Measurements from ENCODE around the gene NCAM2.
"Not testable (repeated sequence)": the region's sequence is repeated elsewhere in the genome, so short reads cannot be mapped to it uniquely, and the experiment has no call there.

The NCAM2 gene

DNA sequence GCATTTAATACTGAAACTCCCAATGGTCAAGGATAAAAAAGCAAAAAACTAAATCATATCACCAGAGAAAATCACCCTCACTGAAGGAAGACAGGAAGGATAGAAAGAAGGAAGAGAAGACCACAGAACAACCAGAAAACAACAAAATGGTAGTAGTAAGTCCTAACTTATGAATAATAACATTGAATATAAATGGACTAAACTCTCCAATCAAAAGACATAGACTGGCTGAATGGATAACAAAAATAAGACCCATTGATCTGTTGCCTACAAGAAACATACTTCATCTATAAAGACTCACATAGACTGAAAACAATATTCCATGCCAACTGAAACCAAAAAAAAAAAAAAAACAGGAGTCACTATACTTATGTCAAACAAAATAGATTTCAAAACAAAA lies 347.7 kb downstream of the NCAM2 start:
- DNase-seq: no peak

DNA sequence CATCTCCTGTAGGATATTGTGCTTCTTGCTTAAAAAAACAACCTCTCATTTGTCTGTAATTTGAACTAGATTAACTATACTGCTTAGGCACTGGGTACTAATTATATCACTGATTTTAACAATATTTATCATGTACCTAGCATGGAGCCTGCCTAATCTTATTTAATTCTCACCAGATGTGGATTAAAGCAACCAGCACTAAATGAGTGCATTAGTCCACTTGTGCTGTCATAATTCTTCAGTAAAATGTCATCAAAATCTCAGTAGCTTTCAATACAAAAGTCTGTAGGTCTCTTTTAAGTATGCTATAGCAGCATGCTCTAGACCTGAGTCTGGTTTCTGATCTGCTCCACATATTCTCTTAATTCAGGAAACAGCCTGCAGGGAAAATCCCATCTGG lies 368.1 kb downstream of the NCAM2 start:
- DNase-seq: no peak

DNA sequence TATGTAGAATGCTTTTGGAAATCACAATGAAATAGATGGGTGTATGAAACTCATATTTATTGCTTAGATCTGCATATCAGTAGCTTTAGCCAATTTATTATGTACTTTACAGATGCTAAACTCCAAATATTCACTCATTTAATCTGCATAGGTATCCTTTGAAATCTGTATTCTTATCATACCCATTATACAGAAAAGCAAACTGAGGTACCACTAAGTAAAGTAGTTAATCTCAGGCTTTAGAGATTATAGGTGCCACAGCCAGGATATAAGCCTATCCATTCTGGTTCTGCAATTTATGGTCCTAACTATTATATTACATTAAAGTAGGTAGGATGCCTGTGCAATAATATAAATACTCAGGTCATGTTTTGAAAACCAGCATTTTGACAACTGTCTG lies 369.4 kb downstream of the NCAM2 start:
- no peak for DNase-seq

DNA sequence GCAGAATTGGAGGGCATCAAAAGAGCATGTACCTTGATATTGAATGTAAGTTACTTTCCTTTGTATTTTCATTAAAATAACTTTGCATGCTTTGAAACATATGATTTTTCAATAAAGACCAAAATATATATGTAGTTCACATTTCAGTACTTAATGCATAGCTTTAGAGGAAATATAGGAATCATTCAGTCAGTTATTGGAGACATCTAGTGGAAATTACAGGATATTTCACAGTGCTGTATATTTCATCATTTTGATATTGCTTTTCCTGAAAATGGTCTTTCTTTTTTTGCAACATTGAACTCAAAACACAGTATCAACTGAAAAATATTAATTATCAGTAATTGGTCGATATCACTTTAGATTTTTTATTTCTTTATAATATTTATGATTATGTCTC lies 375.8 kb downstream of the NCAM2 start:
- no peak for DNase-seq

DNA sequence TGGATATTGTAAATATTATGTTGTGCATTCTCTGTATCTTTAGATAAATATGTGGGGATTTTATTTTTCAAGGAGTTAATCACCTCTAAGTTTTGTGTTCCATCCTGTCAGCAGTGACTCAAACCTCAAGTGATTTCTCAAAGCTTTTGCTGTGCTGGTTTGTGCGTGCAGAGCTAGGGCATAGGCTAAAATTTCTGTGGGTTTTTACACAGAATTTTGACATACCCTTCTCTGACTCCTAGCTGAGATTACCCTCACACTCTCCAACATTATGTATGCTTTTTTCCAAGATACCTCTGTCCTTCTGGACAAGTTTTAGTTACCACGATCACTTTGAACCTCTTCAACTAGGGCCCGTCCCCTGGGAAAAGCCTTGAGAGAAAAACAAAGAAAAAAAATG lies 384.9 kb downstream of the NCAM2 start:
- DNase-seq: no peak

DNA sequence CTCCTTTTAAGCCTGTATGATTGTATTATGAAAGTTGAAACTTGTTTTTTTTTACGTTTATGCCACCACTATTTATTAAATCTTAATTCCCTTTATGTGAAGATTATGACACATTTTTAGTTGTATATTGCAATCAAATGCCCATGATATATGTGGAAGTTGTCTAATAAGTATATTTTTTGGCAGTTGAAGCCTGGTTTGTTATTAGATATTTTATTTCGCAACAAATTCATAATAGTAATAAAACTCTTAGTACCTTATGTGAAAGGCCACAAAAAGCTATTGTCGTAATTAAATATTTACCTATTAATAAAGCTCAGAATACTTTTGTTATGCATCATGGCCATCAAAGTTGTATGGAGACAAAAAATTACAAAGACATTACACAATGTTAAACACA lies 386.8 kb downstream of the NCAM2 start:
- DNase-seq: no peak

DNA sequence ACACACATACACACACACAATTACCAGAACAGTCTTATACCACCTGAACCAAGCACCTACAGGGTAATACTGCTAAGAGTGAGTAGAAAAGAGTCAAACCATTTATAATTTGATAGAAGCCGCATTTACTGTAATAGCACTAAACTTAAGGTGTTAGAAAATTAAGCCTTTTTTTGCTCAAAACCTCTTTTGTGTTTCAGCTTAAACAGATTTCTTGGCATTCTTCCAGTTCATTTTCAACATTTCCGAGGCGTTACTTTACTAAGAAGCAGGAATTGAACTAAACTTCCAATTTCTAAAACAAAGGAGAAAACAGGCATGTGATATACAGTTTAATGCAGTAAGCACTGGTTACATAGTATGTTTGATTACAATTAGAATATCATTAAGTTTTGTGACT lies 387.2 kb downstream of the NCAM2 start:
- DNase-seq: no peak

DNA sequence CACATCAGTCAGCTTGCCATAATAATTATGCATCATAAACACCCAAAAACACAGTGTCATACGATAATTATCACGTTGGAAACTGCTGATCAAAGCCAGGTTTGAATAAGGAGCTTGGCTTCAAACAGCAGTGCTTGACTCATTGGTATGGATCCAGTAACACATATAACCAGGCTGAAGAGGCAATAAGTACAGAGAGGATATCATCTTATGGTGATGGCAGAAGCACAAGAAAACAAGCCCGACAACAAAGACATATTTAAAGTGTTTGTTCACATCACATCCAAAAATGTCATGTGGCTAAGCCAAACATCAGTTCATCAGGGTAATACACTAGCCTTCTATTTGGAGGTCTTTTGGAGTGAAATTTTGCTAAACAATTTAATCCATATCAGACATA lies 389.7 kb downstream of the NCAM2 start:
- no peak for DNase-seq

DNA sequence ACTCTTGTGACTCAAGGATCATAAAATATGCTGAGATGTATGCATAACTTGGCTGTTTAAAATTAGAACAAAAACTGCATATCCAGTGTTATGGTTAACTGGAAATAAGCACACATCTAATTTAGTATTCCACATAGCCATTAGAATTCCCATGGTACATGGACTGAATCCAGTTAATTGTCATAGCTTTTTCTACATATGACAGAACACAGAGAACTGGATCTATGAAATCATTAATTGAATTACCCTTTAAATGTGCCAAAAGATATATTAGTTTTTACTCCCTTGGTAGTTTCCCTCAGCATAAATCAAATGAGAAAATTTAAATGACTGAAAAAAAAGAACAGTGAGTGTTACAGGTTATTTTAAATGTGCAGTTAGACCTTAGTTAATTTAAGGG lies 395.9 kb downstream of the NCAM2 start:
- no peak for DNase-seq

DNA sequence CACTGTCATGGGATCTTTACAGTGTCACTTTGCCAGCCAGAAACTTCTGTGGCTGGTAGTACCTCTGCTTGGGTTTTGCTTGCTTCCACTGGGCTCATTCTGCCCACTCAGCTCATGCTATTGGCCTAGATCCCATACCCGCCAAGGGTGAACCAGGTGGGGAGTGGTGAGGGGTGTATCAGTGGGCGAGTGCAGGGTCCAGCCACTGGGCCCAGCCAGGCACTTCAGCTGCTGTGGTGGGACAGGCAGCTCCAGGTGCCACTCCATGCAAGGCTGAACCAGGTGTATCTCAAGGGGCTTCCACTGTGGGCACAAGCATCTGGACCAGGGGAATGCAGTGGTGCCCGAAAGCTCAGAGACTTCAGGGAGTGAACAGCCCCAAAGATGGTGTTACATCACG lies 398.2 kb downstream of the NCAM2 start:
- DNase-seq: no peak

DNA sequence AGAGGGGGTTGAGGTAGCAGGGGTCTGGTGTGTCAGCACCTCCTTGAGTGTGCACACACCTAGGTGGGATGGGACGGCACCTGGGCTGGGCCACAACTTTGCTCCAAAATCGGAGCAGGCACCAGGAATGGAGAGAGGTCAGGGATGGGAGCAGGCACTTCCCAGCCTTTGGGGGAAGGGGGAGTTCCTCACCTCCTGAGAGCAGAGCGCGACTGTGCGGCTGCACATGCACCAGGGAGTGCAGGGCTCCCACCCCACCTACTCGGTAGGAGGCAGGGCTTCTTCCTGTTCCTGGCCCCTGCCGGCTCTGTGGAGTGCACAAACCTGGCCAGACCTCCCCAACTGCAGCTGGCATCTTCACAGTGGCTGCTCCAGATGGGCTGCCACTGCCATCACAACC lies 399.3 kb downstream of the NCAM2 start:
- DNase-seq: no peak

DNA sequence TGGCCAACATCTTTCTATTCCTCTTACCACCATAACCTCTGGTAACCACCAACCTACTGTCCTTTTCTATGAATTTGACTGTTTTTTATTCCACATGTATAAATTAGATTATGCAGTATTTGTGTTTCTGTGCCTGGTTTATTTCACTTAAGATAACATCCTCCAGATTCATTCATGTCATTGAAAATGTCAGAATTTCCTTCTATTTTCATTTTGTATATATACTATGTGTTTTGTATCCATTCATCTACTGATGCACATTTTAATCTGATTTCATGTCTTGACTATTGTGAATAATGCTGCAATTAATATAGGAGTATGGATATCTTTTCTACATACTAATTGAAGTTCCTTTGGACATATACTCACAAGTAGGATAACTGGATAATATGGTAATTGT lies 403.2 kb downstream of the NCAM2 start:
- DNase-seq: no peak

DNA sequence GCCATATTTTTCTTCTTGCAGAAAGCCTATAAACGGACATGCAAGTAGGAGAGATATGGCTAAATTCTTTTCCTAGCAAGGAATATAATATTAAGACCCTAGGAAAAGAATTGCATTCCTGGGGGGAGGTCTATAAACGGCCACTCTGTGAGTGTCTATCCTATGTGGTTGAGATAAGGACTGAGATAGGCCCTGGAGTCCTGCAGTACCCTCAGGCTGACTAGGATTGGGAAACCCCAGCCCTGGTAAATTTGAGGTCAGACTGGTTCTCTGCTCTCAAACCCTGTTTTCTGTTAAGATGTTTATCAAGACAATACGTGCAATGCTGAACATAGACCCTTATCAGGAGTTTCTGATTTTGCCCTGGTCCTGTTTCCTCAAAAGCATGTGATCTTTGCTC lies 404.0 kb downstream of the NCAM2 start:
- DNase-seq: not testable (repeated sequence)

DNA sequence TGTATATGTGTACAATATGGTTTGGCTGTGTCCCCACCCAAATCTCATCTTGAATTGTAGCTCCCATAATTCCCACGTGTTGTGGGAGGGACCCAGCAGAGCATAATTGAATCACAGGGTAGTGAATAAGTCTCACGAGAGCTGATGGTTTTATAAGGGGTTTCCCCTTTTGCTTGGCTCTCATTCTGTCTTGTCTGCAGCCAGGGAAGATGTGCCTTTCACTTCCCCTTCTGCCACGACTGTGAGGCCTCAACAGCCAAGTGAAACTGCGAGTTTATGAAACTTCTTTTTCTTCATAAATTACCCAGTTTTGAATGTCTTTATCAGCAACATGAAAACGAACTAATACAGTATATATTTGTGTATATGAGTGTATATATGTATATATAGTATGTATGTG lies 406.1 kb downstream of the NCAM2 start:
- not testable (repeated sequence) for DNase-seq

DNA sequence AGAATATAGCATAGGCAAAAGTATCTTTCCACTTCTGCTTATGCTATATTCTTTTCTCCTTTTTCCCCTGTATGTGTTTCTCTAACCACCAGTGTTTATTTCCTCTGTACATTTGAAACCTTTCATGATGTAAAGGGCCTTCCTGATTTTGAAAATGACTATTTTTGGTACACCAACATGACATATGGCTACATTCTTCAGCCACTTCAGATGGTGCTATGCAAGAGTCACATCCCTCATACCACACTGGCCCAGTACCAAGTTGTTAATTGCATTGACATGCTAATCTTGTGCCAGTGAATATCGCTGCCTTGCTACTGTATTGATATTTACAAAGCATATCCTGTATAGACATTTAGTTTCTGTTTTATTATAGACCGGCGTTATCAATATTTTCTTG lies 408.7 kb downstream of the NCAM2 start:
- no peak for DNase-seq

DNA sequence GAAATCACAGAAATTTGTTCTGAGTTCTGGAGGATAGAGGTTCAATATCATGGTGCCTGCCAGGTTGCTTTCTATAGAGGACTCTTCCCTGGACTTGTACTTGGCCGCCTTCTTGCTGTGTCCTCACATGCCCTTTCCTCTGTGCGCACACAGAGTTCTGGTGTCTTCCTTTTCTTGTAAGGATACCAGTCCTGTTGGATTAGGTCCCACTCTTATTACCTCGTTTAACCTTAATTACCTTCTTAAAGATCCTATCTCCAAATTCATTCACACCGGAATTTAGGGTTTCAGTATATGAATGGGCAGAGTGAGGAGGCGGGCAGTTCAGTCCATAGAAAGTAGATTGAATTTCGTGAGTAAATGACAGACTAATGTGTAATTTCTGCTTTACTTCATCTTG lies 413.9 kb downstream of the NCAM2 start:
- DNase-seq: no peak

DNA sequence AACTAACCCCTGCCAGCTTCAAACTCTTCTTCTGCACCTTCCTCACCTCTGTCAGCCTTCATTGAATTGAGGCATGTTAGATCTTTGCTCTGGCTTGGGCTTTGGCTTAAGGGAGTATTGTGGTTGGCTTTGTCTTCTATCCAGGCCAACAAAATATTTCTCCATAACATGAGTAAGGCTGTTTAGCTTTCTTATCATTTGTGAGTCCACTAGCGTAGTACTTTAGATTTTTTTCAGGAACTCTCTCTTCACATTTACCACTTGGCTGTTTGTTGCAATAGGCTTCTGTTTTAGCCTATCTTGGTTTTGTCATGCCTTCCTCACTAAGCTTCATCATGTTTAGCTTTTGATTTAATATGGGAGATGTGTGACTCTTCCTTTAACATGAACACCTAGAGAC lies 417.5 kb downstream of the NCAM2 start:
- no peak for DNase-seq

DNA sequence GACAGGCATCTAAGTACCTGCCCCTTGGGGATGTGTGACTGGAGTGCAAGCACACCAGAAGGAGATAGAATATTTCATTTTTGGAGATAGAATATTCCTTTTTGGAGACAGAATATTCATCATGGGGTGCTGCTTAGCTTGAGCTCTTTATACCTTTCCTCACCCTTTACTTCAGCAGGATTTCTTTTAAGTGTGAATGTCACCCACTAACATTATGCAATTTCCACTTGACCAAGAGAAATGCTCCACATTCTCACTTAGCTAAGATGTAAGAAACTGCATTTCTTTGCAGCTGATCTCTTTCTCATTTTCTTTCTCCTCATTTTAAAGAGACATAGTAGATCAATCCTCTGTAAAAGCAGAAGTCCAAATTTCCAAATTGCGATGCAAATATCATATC lies 436.7 kb downstream of the NCAM2 start:
- DNase-seq: no peak

DNA sequence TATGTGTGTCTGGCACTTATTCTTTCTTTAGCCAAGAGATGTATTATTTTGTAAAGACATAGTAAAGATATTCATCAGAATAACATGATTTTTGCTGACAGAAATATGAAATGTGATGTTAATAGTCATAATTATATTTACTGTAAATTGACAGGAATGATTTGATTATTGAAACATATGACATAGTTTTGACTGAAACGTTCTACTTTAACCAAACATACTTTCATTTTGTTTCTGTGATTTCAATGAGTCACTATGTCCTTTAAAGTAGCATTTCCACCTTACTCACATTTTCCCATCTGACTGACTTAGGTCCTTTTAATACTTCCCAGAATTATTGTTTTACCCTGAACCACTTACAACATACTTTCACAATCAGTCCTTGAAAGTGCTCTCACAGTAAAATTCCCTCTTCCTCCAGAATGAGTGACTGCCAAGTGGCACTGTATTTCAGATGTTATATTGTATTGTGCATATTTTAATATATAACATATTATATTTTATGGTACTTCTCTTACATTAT lies 437.9 kb downstream of the NCAM2 start:
- DNase-seq: no peak

DNA sequence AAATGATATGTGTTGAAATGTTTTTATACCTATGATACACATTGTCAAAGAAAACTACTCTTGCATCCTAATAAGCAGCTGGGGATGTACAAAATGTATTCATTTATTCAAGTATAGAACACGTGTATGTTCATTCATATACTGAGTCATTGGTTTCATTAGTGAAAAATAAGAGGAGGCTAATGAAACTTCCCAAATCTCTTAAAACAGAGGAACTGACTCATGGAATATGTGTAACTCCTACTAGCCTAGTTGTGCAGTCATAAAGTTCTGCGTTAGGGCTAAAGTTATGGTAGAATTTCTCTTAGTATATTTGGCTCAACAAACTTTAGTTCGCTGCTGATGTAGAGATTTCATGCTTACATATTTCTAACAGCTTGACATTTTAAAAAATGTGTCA lies 441.6 kb downstream of the NCAM2 start:
- DNase-seq: no peak

DNA sequence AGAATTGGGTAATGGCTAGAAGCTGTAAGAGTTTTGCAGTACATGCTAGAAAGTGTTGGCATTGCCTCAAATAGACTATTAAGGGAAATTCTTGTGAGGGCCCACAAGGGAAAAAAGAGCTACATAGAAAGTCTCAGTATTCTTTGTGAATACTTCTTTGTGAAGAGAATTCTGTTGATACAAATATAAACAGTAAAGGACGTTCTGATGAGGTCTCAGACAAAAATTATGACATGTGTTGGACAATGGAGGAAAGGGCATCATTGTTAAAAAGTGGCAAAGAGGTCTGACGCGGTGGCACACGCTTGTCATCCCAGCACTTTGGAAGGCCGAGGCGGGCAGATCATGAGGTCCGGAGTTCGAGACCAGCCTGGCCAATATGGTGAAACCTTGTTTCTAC lies 458.9 kb downstream of the NCAM2 start:
- no peak for DNase-seq

DNA sequence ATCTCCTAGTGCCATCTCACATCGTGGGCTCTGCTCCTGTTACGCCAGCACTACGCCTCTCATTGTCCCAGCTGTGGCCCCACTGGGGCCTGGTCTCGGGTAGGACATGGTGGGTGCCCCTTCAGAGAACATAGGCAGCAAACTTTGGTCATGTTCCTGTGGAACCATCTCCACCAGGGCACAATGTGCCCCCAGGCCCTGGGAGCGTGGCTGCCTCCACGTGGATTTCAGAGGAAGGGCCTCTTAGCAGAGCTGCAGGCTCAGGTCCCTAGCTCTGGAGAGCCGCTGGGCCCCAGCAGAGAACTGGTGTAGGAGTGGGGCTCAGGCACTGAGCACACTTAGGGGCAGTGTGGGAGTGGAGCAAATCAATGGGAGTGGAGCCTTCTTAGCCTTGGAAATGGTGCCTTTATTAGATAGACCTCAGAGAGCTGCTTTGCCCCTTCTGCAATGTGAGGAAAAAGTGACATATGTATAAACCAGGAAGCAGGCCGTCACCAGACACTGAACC lies 460.0 kb downstream of the NCAM2 start:
- DNase-seq: no peak

DNA sequence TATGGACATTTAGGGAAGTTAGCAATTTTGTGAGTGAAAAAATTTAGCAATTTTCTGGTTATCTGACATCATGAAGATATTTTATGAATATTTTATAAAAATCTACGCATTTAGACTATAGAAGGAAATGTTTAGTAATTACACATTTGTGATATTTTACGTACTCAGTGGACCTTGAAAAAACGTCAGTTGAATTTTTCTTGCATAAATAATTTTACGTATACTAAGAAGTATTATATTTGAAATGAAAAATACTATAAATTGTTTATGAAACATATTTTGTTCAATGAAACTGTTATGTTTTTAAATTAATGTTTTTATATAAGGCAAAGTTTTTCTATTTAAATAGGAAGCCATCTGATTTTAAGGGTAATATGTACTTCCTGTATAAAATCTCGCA lies 462.8 kb downstream of the NCAM2 start:
- DNase-seq: no peak

DNA sequence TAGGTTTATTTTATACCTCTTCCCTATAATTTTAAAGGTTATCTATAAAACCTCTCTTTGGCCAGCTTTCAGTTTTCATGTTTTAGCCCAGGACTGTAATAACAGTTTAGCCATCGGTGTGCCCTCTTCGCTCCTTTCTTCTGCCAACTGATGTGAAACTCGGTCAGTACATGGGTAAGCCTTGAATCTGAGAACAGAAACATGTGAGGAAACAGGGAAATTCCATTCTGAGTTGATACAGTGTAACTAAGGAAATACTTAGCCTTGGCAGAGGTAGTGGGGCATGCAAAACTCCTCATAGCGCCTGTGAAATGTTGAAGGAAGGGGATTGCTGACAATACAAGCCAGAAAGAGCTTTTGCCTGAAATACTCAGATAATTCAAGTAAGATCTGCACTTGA lies 465.2 kb downstream of the NCAM2 start:
- DNase-seq: no peak

DNA sequence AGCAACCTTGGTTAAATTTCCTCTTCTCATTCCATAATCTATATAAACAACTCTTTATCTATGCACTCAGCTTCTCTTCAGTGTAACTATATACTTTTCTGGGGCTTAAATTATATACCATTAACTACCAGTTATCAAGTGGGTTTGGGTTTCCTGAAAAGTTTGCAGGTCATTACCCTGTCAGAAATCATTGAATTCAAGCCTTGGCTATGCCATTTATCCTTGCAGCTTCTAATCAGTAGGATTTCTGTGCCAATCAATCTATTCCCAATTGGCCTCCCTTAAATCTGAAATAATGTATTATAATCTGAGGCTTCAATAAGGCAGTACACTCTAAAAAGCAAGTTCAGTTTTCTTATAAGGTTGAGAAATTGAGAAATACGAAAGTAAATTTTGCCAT lies 466.5 kb downstream of the NCAM2 start:
- DNase-seq: no peak

DNA sequence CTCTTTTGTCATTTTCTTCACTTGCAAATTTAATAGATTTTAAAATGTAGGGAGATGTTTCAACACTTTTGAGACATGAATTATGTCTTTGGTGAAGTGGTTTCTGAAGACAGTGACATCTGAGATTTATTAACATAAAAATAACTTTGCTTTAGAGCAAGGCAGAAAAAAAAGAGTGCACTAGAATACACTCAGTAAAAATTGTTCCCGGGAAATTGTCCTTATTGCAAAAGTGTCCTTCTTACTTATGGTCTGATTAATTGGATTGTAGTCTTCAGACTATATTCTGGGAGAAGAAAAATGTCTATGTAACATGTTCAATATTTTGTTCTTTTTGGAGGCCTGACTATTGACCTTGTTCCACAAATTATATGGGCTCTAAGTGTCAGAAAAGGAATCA lies 468.5 kb downstream of the NCAM2 start:
- no peak for DNase-seq

Measured in effector CD8-positive, alpha-beta T cell (primary cell).